Measurements from ENCODE around the gene ERG.

DNA sequence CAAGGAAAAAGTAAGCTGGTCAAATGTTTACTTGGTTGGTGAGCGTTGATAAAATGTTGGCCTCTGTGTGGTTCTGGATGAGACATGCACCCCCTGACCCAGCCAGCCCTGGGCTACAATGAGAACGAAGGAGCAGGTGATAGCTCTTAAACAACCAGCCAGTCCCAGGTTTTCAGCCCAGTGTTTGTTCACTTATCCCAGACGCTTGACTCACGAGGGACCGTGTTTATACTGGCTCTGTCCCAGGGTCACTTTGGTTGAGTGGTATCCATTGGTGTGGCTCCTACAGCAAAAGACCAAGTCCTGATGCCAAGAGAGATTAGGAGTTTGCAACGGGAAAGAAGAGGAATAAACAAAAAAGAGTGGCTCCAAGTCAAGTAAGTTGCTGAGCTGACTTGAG lies 154.6 kb downstream of the ERG start:
- TF ChIP-seq, protein P1, sequence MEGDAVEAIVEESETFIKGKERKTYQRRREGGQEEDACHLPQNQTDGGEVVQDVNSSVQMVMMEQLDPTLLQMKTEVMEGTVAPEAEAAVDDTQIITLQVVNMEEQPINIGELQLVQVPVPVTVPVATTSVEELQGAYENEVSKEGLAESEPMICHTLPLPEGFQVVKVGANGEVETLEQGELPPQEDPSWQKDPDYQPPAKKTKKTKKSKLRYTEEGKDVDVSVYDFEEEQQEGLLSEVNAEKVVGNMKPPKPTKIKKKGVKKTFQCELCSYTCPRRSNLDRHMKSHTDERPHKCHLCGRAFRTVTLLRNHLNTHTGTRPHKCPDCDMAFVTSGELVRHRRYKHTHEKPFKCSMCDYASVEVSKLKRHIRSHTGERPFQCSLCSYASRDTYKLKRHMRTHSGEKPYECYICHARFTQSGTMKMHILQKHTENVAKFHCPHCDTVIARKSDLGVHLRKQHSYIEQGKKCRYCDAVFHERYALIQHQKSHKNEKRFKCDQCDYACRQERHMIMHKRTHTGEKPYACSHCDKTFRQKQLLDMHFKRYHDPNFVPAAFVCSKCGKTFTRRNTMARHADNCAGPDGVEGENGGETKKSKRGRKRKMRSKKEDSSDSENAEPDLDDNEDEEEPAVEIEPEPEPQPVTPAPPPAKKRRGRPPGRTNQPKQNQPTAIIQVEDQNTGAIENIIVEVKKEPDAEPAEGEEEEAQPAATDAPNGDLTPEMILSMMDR (conservative IDR thresholded peaks at IDR 0.05 in 1 of 2, IDR thresholded peaks at IDR 0.05 in 1 of 2; ENCODE audit: low read depth in 1 of 2, low read length in 2 of 2): no peak
- no peak for TF ChIP-seq EZH2 (IDR thresholded peaks at IDR 0.05; ENCODE audit: low read length, missing control alignments)

Measured in fibroblast of lung (primary cell).